Fibroblast of lung (primary cell): Measurements from ENCODE around the gene FCHO2. TPM values are rescaled to one million over a fixed set of nuclear protein-coding genes. Genes with fewer than 3 reads are reported as not detected.

Experiments used
- DNase-seq, 2 donors: peaks; one replicate each; pipeline versions ENCODE4 v3.0.0 to v3.0.0-alpha.2; 2010; ENCODE audit warnings: low read depth in 2 of 2
- H2AFZ ChIP-seq: 2 replicates; pipeline ENCODE4 v1.5.1; 2012; ENCODE audit warnings: low read length, control low read depth, inconsistent platforms
- H3K27ac ChIP-seq: 2 replicates; pipeline ENCODE4 v1.5.1; 2011; ENCODE audit warnings: low read length, control low read depth; ENCODE audit not compliant: insufficient read depth
- H3K27me3 ChIP-seq: 2 replicates; pipeline ENCODE4 v1.5.1; 2011; ENCODE audit warnings: mild to moderate bottlenecking, low read length; ENCODE audit not compliant: control insufficient read depth, insufficient read depth
- H3K36me3 ChIP-seq: 2 replicates; pipeline ENCODE4 v1.5.1; 2011; ENCODE audit warnings: low read length; ENCODE audit not compliant: control insufficient read depth, insufficient read depth
- H3K4me1 ChIP-seq: 2 replicates; pipeline ENCODE4 v1.5.1; 2011; ENCODE audit warnings: low read length; ENCODE audit not compliant: control insufficient read depth, insufficient read depth; ENCODE audit errors: extremely low read depth
- H3K4me2 ChIP-seq: 2 replicates; pipeline ENCODE4 v1.5.1; 2011; ENCODE audit warnings: low read length, control low read depth; ENCODE audit not compliant: insufficient read depth; ENCODE audit errors: extremely low read depth
- H3K4me3 ChIP-seq, 4 experiments: fragments of 200-600 bp in 1 of 4; sonication (generic) in 1 of 4; replicated peaks in 1 of 4; 2 replicates each; pipeline ENCODE4 v1.5.1; 2011 to 2016; ENCODE audit warnings: low read length in 4 of 4, low read depth in 3 of 4, mild to moderate bottlenecking in 3 of 4, control low read depth in 2 of 4, inconsistent platforms in 1 of 4, mixed read lengths in 1 of 4; ENCODE audit not compliant: insufficient read depth in 1 of 4; ENCODE audit errors: control extremely low read depth in 1 of 4
- H3K79me2 ChIP-seq: 2 replicates; pipeline ENCODE4 v1.5.1; 2012; ENCODE audit warnings: mild to moderate bottlenecking, low read length, inconsistent platforms; ENCODE audit not compliant: control insufficient read depth, insufficient read depth
- H3K9ac ChIP-seq: 2 replicates; pipeline ENCODE4 v1.5.1; 2011; ENCODE audit warnings: mild to moderate bottlenecking, low read length, control low read depth; ENCODE audit not compliant: insufficient read depth
- H3K9me3 ChIP-seq: 2 replicates; pipeline ENCODE4 v1.5.1; 2012; ENCODE audit warnings: low read depth, low read length; ENCODE audit not compliant: control insufficient read depth, insufficient read depth
- H4K20me1 ChIP-seq: 2 replicates; pipeline ENCODE4 v1.5.1; 2011; ENCODE audit warnings: low read length; ENCODE audit not compliant: control insufficient read depth, insufficient read depth; ENCODE audit errors: extremely low read depth
- EZH2 ChIP-seq: IDR thresholded peaks from 2 replicates; pipeline ENCODE4 v1.5.1; 2012; ENCODE audit warnings: low read length, control low read depth, mild to moderate bottlenecking; ENCODE audit errors: missing control alignments
- polyA plus RNA-seq, 2 donors: library from polyadenylated mRNA; depleted of rRNA in 1 of 2; stranded (reverse) in 1 of 2; unstranded in 1 of 2; fragments of >200 nt; gene quantifications; 2 replicates each; pipeline ENCODE4 v1.2.1, GENCODE V29; 2011 to 2012; ENCODE audit warnings: missing spikeins in 1 of 2
- total RNA-seq: library from RNA; depleted of rRNA; stranded (reverse); fragments of >200 nt; gene quantifications from 2 replicates; pipeline ENCODE4 v1.2.1, GENCODE V29; 2014
- TF ChIP-seq, protein P1 (sequence below), 2 donors: IDR thresholded peaks in 1 of 2; conservative IDR thresholded peaks in 1 of 2; 1 replicate in 1 of 2; 2 replicates in 1 of 2; pipeline ENCODE4 v1.5.1; 2011 to 2012; ENCODE audit warnings: low read length in 2 of 2, control low read depth in 1 of 2, inconsistent platforms in 1 of 2, low read depth in 1 of 2, mild to moderate bottlenecking in 1 of 2

Gene FCHO2
- total and polyA plus RNA-seq, 2 donors (not counting 1 experiment from before 2014, with no cell fraction given), result 11.3 to 19.2 TPM

- Histone ChIP-seq H3K9me3 (no peaks in the 10 kb centered on the region), H3K36me3 (no peaks in the 10 kb centered on the region), H3K9ac (no peak overlapping the region), H3K4me3 (no peak overlapping the region), H3K79me2 (no peaks in the 10 kb centered on the region), H3K27me3 (no peaks in the 10 kb centered on the region), H3K27ac (no peak overlapping the region), H2AFZ (no peak overlapping the region), H4K20me1 (no peaks in the 10 kb centered on the region), H3K4me1 (no peaks in the 10 kb centered on the region), H3K4me2 (no peak overlapping the region)
- no peak for TF ChIP-seq EZH2
- TF ChIP-seq, protein P1, sequence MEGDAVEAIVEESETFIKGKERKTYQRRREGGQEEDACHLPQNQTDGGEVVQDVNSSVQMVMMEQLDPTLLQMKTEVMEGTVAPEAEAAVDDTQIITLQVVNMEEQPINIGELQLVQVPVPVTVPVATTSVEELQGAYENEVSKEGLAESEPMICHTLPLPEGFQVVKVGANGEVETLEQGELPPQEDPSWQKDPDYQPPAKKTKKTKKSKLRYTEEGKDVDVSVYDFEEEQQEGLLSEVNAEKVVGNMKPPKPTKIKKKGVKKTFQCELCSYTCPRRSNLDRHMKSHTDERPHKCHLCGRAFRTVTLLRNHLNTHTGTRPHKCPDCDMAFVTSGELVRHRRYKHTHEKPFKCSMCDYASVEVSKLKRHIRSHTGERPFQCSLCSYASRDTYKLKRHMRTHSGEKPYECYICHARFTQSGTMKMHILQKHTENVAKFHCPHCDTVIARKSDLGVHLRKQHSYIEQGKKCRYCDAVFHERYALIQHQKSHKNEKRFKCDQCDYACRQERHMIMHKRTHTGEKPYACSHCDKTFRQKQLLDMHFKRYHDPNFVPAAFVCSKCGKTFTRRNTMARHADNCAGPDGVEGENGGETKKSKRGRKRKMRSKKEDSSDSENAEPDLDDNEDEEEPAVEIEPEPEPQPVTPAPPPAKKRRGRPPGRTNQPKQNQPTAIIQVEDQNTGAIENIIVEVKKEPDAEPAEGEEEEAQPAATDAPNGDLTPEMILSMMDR (conservative IDR thresholded peaks at IDR 0.05 in 1 of 2, IDR thresholded peaks at IDR 0.05 in 1 of 2; ENCODE audit: low read depth in 1 of 2, low read length in 2 of 2), result no peak
- DNase-seq, result peak in 1 of 2 donors; percentile 9
Observed at GRCh38 chr5:73061593-73061992, 105.8 kb downstream of the FCHO2 start.

DNA sequence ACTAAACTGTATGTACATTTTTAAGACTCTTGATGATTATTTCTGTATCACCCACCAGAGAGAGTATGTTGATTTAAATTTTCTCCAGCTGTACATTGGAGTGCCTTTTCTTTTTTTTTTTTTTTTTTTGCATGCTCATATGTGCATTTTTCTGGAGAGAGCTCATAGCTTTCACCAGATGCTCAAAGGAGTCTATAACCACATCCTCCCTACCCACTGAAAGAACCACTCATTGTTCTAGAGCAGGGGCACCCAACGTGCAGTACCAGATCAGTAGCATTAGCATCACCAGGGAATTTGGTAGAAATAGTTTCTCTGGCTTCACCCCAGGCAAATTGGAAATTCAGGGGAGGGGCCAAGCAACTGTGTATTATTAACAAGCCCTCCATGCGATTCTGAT is 110.6 kb downstream of the FCHO2 start:
- H3K79me2 ChIP-seq, result no peaks in the 10 kb centered on the region
- H3K9me3 ChIP-seq, result no peaks in the 10 kb centered on the region
- H3K27me3 ChIP-seq, result no peaks in the 10 kb centered on the region
- no peak overlapping the region for H3K9ac ChIP-seq
- peak; percentile 61 to 86 for DNase-seq
- H2AFZ ChIP-seq, result no peak overlapping the region
- no peak overlapping the region for H3K27ac ChIP-seq
- H3K4me3 ChIP-seq, result no peak overlapping the region
- no peaks in the 10 kb centered on the region for H3K36me3 ChIP-seq
- H3K4me1 ChIP-seq, result no peaks in the 10 kb centered on the region
- no peak overlapping the region for H3K4me2 ChIP-seq
- H4K20me1 ChIP-seq, result no peaks in the 10 kb centered on the region
- no peak for TF ChIP-seq EZH2
- TF ChIP-seq, protein P1 (conservative IDR thresholded peaks at IDR 0.05 in 1 of 2, IDR thresholded peaks at IDR 0.05 in 1 of 2; ENCODE audit: low read depth in 1 of 2, low read length in 2 of 2), result no peak

DNA sequence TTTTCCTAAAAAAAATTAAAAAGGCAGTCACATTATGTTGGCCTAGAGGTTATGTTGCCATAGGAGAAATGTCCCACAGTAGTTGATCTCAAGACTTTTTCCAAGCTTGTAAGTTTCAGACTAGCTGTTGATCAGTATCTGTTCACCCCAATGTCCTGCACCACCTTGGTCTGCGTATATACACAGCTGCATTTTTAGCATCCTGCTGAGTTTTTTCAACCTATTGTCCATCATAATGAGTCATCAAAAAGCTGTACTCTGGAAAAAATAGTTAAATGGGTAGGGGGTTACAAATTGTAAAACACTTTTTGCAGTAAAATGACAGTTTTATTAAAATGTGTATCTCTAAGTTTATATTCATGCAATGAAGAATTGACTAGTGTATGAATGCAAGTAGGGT is 111.4 kb downstream of the FCHO2 start:
- DNase-seq, result peak in 1 of 2 donors; percentile 21
- Histone ChIP-seq H3K9ac (no peak overlapping the region), H4K20me1 (no peaks in the 10 kb centered on the region), H3K4me3 (no peak overlapping the region), H3K27me3 (no peaks in the 10 kb centered on the region), H3K4me2 (no peak overlapping the region), H3K36me3 (no peaks in the 10 kb centered on the region), H3K4me1 (no peaks in the 10 kb centered on the region), H2AFZ (no peak overlapping the region), H3K79me2 (no peaks in the 10 kb centered on the region), H3K27ac (no peak overlapping the region), H3K9me3 (no peaks in the 10 kb centered on the region)
- TF ChIP-seq, protein P1 (conservative IDR thresholded peaks at IDR 0.05 in 1 of 2, IDR thresholded peaks at IDR 0.05 in 1 of 2; ENCODE audit: low read depth in 1 of 2, low read length in 2 of 2), result no peak
- no peak for TF ChIP-seq EZH2
